ENCODE data around the gene FAM216B. TPM values are rescaled to one million over a fixed set of nuclear protein-coding genes. Genes with fewer than 3 reads are reported as not detected.

Gene FAM216B
- total and polyA plus RNA-seq, 2 experiments from 2014 or later: 0.06 TPM; not detected in 1

- no peak for TF ChIP-seq CTCF (conservative IDR thresholded peaks at IDR 0.05; ENCODE audit: low read depth in 2 of 2)
- no peak for TF ChIP-seq EZH2phosphoT487 (IDR thresholded peaks at IDR 0.05; ENCODE audit: unreplicated experiment)
- no peak for TF ChIP-seq REST (IDR thresholded peaks at IDR 0.05; ENCODE audit: unreplicated experiment)
- TF ChIP-seq ZNF331 (CRISPR knock-in tag; IDR thresholded peaks at IDR 0.05; ENCODE audit: low read depth): no peak
- TF ChIP-seq ETS1 (IDR thresholded peaks at IDR 0.05): no peak
These were observed 23.0 kb downstream of the FAM216B start (continued) for GRCh38 chr13:42804244-42804874.

GRCh38 chr13:42807241-42807640 is 25.9 kb downstream of the FAM216B start:
- H4K20me1 ChIP-seq (replicated peaks; ENCODE audit: insufficient read depth): no peaks in the 10 kb centered on the region
- no peaks in the 10 kb centered on the region for H3K4me1 Mint-ChIP-seq
- no peak for ATAC-seq
- TF ChIP-seq JUNB (IDR thresholded peaks at IDR 0.05; ENCODE audit: unreplicated experiment) (no peak), ZNF462 (CRISPR knock-in tag; IDR thresholded peaks at IDR 0.05) (no peak), CTCF (conservative IDR thresholded peaks at IDR 0.05; ENCODE audit: low read depth in 2 of 2) (no peak), ZNF114 (CRISPR knock-in tag; IDR thresholded peaks at IDR 0.05) (no peak), CREB1 (CRISPR knock-in tag; IDR thresholded peaks at IDR 0.05; ENCODE audit: low read depth) (no peak)

More at GRCh38 chr13:42807241-42807640, 25.9 kb downstream of the FAM216B start:
- H3K4me3 ChIP-seq: no peak overlapping the region
- peaks cover 3% of the 10 kb centered on the region for H3K9me2 ChIP-seq (ENCODE audit: insufficient read depth)
- peaks cover 7% of the 10 kb centered on the region; the same call in 2 of the 3 replicates for H3K36me3 Mint-ChIP-seq (ENCODE audit: low read depth)
- no peak overlapping the region for H3K4me2 ChIP-seq
- H3K4me1 ChIP-seq (ENCODE audit: insufficient read depth): peaks cover 5% of the 10 kb centered on the region; the same call in 1 of the 2 replicates
- H3K36me3 ChIP-seq (ENCODE audit: insufficient read depth): 0 out of 2 replicates have a peak, but pooled peaks cover 3% of the 10 kb centered on the region
- H3K79me2 ChIP-seq (replicated peaks; ENCODE audit: insufficient read depth): no peaks in the 10 kb centered on the region
- no peak overlapping the region for H3K27ac Mint-ChIP-seq
- H3K27ac ChIP-seq (ENCODE audit: low read depth): no peak overlapping the region
- no peak overlapping the region for H3K4me3 Mint-ChIP-seq
- no peak for DNase-seq (ENCODE audit: low spot score)
- no peaks in the 10 kb centered on the region for H3K27me3 Mint-ChIP-seq (ENCODE audit: insufficient read depth, low read depth, poor library complexity)
- H2AFZ ChIP-seq: no peak overlapping the region
- H3F3A ChIP-seq (replicated peaks; ENCODE audit: low read depth): no peaks in the 10 kb centered on the region
- H3K9me3 Mint-ChIP-seq: no peaks in the 10 kb centered on the region; the same call in 2 of the 3 replicates
- H3K27me3 ChIP-seq (ENCODE audit: insufficient read depth): no peaks in the 10 kb centered on the region

All from GM23338 (cell line).